GM18498 (cell line): Measurements from ENCODE around the gene SLC4A7.
"Not testable (repeated sequence)": the region's sequence is repeated elsewhere in the genome, so short reads cannot be mapped to it uniquely, and the experiment has no call there.

Source experiments
- ATAC-seq: cut with Tn5 transposase; IDR thresholded peaks from one replicate; pipeline ENCODE4 v1.9.1; 2021; ENCODE audit warnings: mild to moderate bottlenecking, moderate library complexity; ENCODE audit not compliant: unreplicated experiment

Gene SLC4A7

GRCh38 chr3:27328982-27329762 lies 155.0 kb downstream of the SLC4A7 start:
- not testable (repeated sequence) for ATAC-seq

- ATAC-seq = no peak
These were observed 157.3 kb downstream of the SLC4A7 start for GRCh38 chr3:27326629-27327545.

- ATAC-seq = no peak
These were observed 158.0 kb downstream of the SLC4A7 start for GRCh38 chr3:27326202-27326601.

- peak; percentile 73 for ATAC-seq
These were observed 158.8 kb downstream of the SLC4A7 start for GRCh38 chr3:27325419-27325818.

GRCh38 chr3:27324686-27325085 lies 159.5 kb downstream of the SLC4A7 start:
- no peak for ATAC-seq

GRCh38 chr3:27323087-27323570 lies 161.1 kb downstream of the SLC4A7 start:
- ATAC-seq = no peak
